Activated gamma-delta T cell (primary cell): ENCODE results near the gene TAOK3.
"Not testable (repeated sequence)": the region's sequence is repeated elsewhere in the genome, so short reads cannot be mapped to it uniquely, and the experiment has no call there.

Source experiments
- DNase-seq: peaks from one replicate; lab custom pipeline; 2025; lab: John Stamatoyannopoulos, UW

Gene TAOK3

GRCh38 chr12:118373616-118374015, 909 bp upstream of the TAOK3 start:
- no peak for DNase-seq

- DNase-seq = peak; percentile 15
Observed at GRCh38 chr12:118371321-118372282, 1.1 kb downstream of the TAOK3 start.

GRCh38 chr12:118370601-118371000, 2.1 kb downstream of the TAOK3 start:
- no peak for DNase-seq

GRCh38 chr12:118368821-118369220, 3.9 kb downstream of the TAOK3 start:
- DNase-seq = no peak

- DNase-seq = no peak
Observed at GRCh38 chr12:118361889-118362288, 10.8 kb downstream of the TAOK3 start.

GRCh38 chr12:118361092-118361404, 11.7 kb downstream of the TAOK3 start:
- no peak for DNase-seq

- no peak for DNase-seq
Observed at GRCh38 chr12:118359541-118359915, 13.2 kb downstream of the TAOK3 start.

- no peak for DNase-seq
Observed at GRCh38 chr12:118358612-118359540, 13.8 kb downstream of the TAOK3 start.

GRCh38 chr12:118358008-118358359, 14.7 kb downstream of the TAOK3 start:
- DNase-seq = no peak

- DNase-seq = no peak
Observed at GRCh38 chr12:118357257-118358007, 15.3 kb downstream of the TAOK3 start.

- no peak for DNase-seq
Observed at GRCh38 chr12:118356809-118357256, 15.9 kb downstream of the TAOK3 start.

- DNase-seq = no peak
Observed at GRCh38 chr12:118355843-118356242, 16.9 kb downstream of the TAOK3 start.

- no peak for DNase-seq
Observed at GRCh38 chr12:118354903-118355302, 17.8 kb downstream of the TAOK3 start.

GRCh38 chr12:118354503-118354902, 18.2 kb downstream of the TAOK3 start:
- DNase-seq = not testable (repeated sequence)

GRCh38 chr12:118353721-118354120, 19.0 kb downstream of the TAOK3 start:
- DNase-seq = no peak

GRCh38 chr12:118350908-118351559, 21.7 kb downstream of the TAOK3 start:
- no peak for DNase-seq

- DNase-seq = no peak
Observed at GRCh38 chr12:118347916-118348315, 24.8 kb downstream of the TAOK3 start.

GRCh38 chr12:118346895-118347294, 25.8 kb downstream of the TAOK3 start:
- no peak for DNase-seq

- no peak for DNase-seq
Observed at GRCh38 chr12:118345355-118345754, 27.4 kb downstream of the TAOK3 start.

GRCh38 chr12:118344829-118345228, 27.9 kb downstream of the TAOK3 start:
- DNase-seq = no peak

GRCh38 chr12:118342090-118342489, 30.6 kb downstream of the TAOK3 start:
- DNase-seq = no peak
